Caco-2 (cell line): ENCODE measurements around the gene IRX3. TPM values are rescaled to one million over a fixed set of nuclear protein-coding genes. Genes with fewer than 3 reads are reported as not detected.

Experiments
- BruUV-seq: library from RNA; stranded (reverse); fragments of 400-500 nt; replicated peaks from 2 replicates; lab custom pipeline; 2021; lab: Mats Ljungman, UMichigan
- CTCF ChIA-PET: fragments of 300-600 bp; sonication (Branson Sonifier 250); formaldehyde crosslinking; loops from one replicate; lab custom pipeline; 2022; ENCODE audit warnings: antibody characterized with exemption; lab: Charles Lee
- POLR2A ChIA-PET: fragments of 300-600 bp; sonication (Branson Sonifier 250); formaldehyde crosslinking; loops from one replicate; lab custom pipeline; 2022; ENCODE audit warnings: antibody characterized with exemption; lab: Charles Lee
- DNase-seq, 2 experiments: peaks; one replicate each; pipeline versions ENCODE4 v3.0.0 to v3.0.0-alpha.2; 2020 to 2022
- H3K27me3 ChIP-seq: replicated peaks from 2 replicates; pipeline ENCODE4 v1.6.0; 2011; ENCODE audit warnings: low read length; ENCODE audit not compliant: control insufficient read depth, insufficient read depth
- H3K36me3 ChIP-seq: 2 replicates; pipeline ENCODE4 v1.5.1; 2011; ENCODE audit warnings: low read length; ENCODE audit not compliant: control insufficient read depth, insufficient read depth
- H3K4me1 ChIP-seq: fragments of 250-450 bp; sonication (Bioruptor Pico); 2 replicates; pipeline ENCODE4 v1.5.1; 2020; ENCODE audit warnings: mild to moderate bottlenecking
- H3K4me3 ChIP-seq: 2 replicates; pipeline ENCODE4 v1.5.1; 2011; ENCODE audit warnings: low read depth, mild to moderate bottlenecking, control low read depth, low read length
- H3K9me3 ChIP-seq: fragments of 250-450 bp; sonication (Bioruptor Pico); 2 replicates; pipeline ENCODE4 v1.5.1; 2020; ENCODE audit warnings: mild to moderate bottlenecking, moderate library complexity
- H3K27ac Mint-ChIP-seq: one replicate; pipeline ENCODE4 v1.8.0; 2022; ENCODE audit warnings: mixed read lengths; ENCODE audit not compliant: unreplicated experiment
- H3K27me3 Mint-ChIP-seq: one replicate; pipeline ENCODE4 v1.8.0; 2022; ENCODE audit warnings: mixed read lengths; ENCODE audit not compliant: insufficient read depth, unreplicated experiment
- H3K36me3 Mint-ChIP-seq: one replicate; pipeline ENCODE4 v1.8.0; 2022; ENCODE audit warnings: mild to moderate bottlenecking, mixed read lengths; ENCODE audit not compliant: insufficient read depth, unreplicated experiment
- H3K4me1 Mint-ChIP-seq: one replicate; pipeline ENCODE4 v1.8.0; 2022; ENCODE audit warnings: low read depth, mixed read lengths; ENCODE audit not compliant: unreplicated experiment
- H3K4me3 Mint-ChIP-seq: one replicate; pipeline ENCODE4 v1.8.0; 2022; ENCODE audit warnings: mild to moderate bottlenecking, moderate library complexity, mixed read lengths; ENCODE audit not compliant: unreplicated experiment
- H3K9me3 Mint-ChIP-seq: one replicate; pipeline ENCODE4 v1.8.0; 2022; ENCODE audit warnings: mixed read lengths; ENCODE audit not compliant: unreplicated experiment
- CTCF ChIP-seq, 2 experiments: fragments of 200-600 bp in 1 of 2; IDR thresholded peaks; 1 replicate in 1 of 2; 2 replicates in 1 of 2; pipeline versions ENCODE4 v1.5.1 to v1.8.0; 2011 to 2022; ENCODE audit warnings: antibody characterized with exemption in 1 of 2, control low read depth in 1 of 2, inconsistent platforms in 1 of 2, low read depth in 1 of 2, low read length in 1 of 2, mild to moderate bottlenecking in 1 of 2, moderate library complexity in 1 of 2; ENCODE audit not compliant: insufficient read depth in 1 of 2, severe bottlenecking in 1 of 2, unreplicated experiment in 1 of 2
- intact Hi-C: fragments of 100-400 bp; cut with micrococcal nuclease; formaldehyde crosslinking; loops from one replicate; pipeline ENCODE4 v1.10.0; 2022; ENCODE audit not compliant: unreplicated experiment
- total RNA-seq: library from RNA; stranded (reverse); gene quantifications from 2 replicates; pipeline ENCODE4 v1.2.3, GENCODE V29; 2022

IRX3 gene
- total RNA-seq, 1 experiment from 2014 or later, result 73.3 TPM

- BruUV-seq, result no TSS peak
- CTCF ChIA-PET, result interaction anchor here (0.6 to 0.8 kb wide), 2 partner anchors 551 to 736 kb away, joined by 3 read pairs; no protein-coding TSS in a partner anchor
- peak in 1 of 2 experiments; percentile 87 for DNase-seq
- Mint-ChIP-seq H3K4me1 (peaks cover 7% of the 10 kb centered on the region), H3K9me3 (no peaks in the 10 kb centered on the region), H3K36me3 (peaks cover 58% of the 10 kb centered on the region), H3K27ac (peak overlapping the region; percentile 72), H3K27me3 (no peaks in the 10 kb centered on the region), H3K4me3 (peak overlapping the region; percentile 85)
- peak overlapping the region; percentile 83 for H3K4me3 ChIP-seq
- 0 out of 2 replicates have a peak, but pooled peaks cover 5% of the 10 kb centered on the region for H3K4me1 ChIP-seq
- no peaks in the 10 kb centered on the region for H3K36me3 ChIP-seq
- H3K9me3 ChIP-seq, result no peaks in the 10 kb centered on the region
- H3K27me3 ChIP-seq, result no peaks in the 10 kb centered on the region
- TF ChIP-seq CTCF (IDR thresholded peaks at IDR 0.05; ENCODE audit: insufficient read depth in 1 of 2, low read depth in 1 of 2, low read length in 1 of 2, severe bottlenecking in 1 of 2, unreplicated experiment in 1 of 2), result no peak
- POLR2A ChIA-PET, result interaction anchor here (0.6 kb wide), 1 partner anchor 392 kb away, joined by 3 read pairs; no protein-coding TSS in a partner anchor
- intact Hi-C loops, result loop anchor here (1.0 to 10.0 kb wide), 9 partner anchors 339 to 969 kb away; no protein-coding TSS in a partner anchor
These were observed 559 bp downstream of the IRX3 start for GRCh38 chr16:54286090-54286365.

- peaks cover 7% of the 10 kb centered on the region for H3K4me1 Mint-ChIP-seq
- Histone ChIP-seq H3K36me3 (no peaks in the 10 kb centered on the region), H3K27me3 (no peaks in the 10 kb centered on the region), H3K4me3 (peak overlapping the region; percentile 83), H3K4me1 (0 out of 2 replicates have a peak, but pooled peaks cover 5% of the 10 kb centered on the region), H3K9me3 (no peaks in the 10 kb centered on the region)
- H3K27ac Mint-ChIP-seq, result peak overlapping the region; percentile 79
- peak; percentile 56 to 68 for DNase-seq
- BruUV-seq, result no TSS peak
- intact Hi-C loops, result loop anchor here (1.0 to 10.0 kb wide), 10 partner anchors 109 to 969 kb away; no protein-coding TSS in a partner anchor
- H3K9me3 Mint-ChIP-seq, result no peaks in the 10 kb centered on the region
- peak overlapping the region; percentile 85 for H3K4me3 Mint-ChIP-seq
- ChIA-PET POLR2A (interaction anchor here (0.6 to 0.7 kb wide), 3 partner anchors 13 to 393 kb away, joined by 3 to 7 read pairs (median 4); no protein-coding TSS in a partner anchor), CTCF (interaction anchor here (0.6 to 1.1 kb wide), 5 partner anchors 145 to 736 kb away, joined by 3 to 7 read pairs (median 5); no protein-coding TSS in a partner anchor)
- TF ChIP-seq CTCF (IDR thresholded peaks at IDR 0.05; ENCODE audit: insufficient read depth in 1 of 2, low read depth in 1 of 2, low read length in 1 of 2, severe bottlenecking in 1 of 2, unreplicated experiment in 1 of 2), result peak in 1 of 2 experiments; percentile 39
- H3K27me3 Mint-ChIP-seq, result no peaks in the 10 kb centered on the region
- H3K36me3 Mint-ChIP-seq, result peaks cover 63% of the 10 kb centered on the region
These were observed 1.0 kb downstream of the IRX3 start for GRCh38 chr16:54285414-54286089.

- no peaks in the 10 kb centered on the region for H3K27me3 ChIP-seq
- POLR2A ChIA-PET, result interaction anchor here (0.6 to 0.7 kb wide), 3 partner anchors 14 to 1090 kb away, joined by 4 to 7 read pairs (median 6); no protein-coding TSS in a partner anchor
These were observed 1.6 kb downstream of the IRX3 start for GRCh38 chr16:54284931-54285413.

More at GRCh38 chr16:54284931-54285413, 1.6 kb downstream of the IRX3 start:
- Histone ChIP-seq H3K4me3 (peak overlapping the region; percentile 83), H3K36me3 (no peaks in the 10 kb centered on the region), H3K4me1 (0 out of 2 replicates have a peak, but pooled peaks cover 5% of the 10 kb centered on the region), H3K9me3 (no peaks in the 10 kb centered on the region)
- Mint-ChIP-seq H3K36me3 (peaks cover 67% of the 10 kb centered on the region), H3K4me3 (peak overlapping the region; percentile 85), H3K27ac (peak overlapping the region; percentile 79), H3K4me1 (peaks cover 7% of the 10 kb centered on the region), H3K9me3 (no peaks in the 10 kb centered on the region), H3K27me3 (no peaks in the 10 kb centered on the region)
- TF ChIP-seq CTCF (IDR thresholded peaks at IDR 0.05; ENCODE audit: insufficient read depth in 1 of 2, low read depth in 1 of 2, low read length in 1 of 2, severe bottlenecking in 1 of 2, unreplicated experiment in 1 of 2), result no peak
- BruUV-seq, result no TSS peak
- no peak for DNase-seq
- CTCF ChIA-PET, result interaction anchor here (0.7 to 1.1 kb wide), 4 partner anchors 145 to 644 kb away, joined by 3 to 7 read pairs (median 5); no protein-coding TSS in a partner anchor
- intact Hi-C loops, result loop anchor here (2.0 to 10.0 kb wide), 7 partner anchors 108 to 970 kb away; no protein-coding TSS in a partner anchor
